Panc1 (cell line): ENCODE results near the gene CAMK2B. TPM values are rescaled to one million over a fixed set of nuclear protein-coding genes. Genes with fewer than 3 reads are reported as not detected.

ENCODE experiments used
- ATAC-seq: fragments of 200-7000 bp; cut with Tn5 transposase; 2 replicates; pipeline ENCODE4 v1.9.1; 2020; ENCODE audit warnings: mild to moderate bottlenecking, moderate library complexity
- BruUV-seq: library from RNA; stranded (reverse); fragments of 400-500 nt; replicated peaks from 2 replicates; lab custom pipeline; 2021; lab: Mats Ljungman, UMichigan
- CTCF ChIA-PET: fragments of 300-600 bp; sonication (Branson Sonifier 250); formaldehyde crosslinking; loops from one replicate; lab custom pipeline; 2022; ENCODE audit warnings: antibody characterized with exemption; lab: Charles Lee
- POLR2A ChIA-PET: fragments of 300-600 bp; sonication (Branson Sonifier 250); formaldehyde crosslinking; loops from one replicate; lab custom pipeline; 2022; ENCODE audit warnings: antibody characterized with exemption; lab: Charles Lee
- DNase-seq: peaks from one replicate; pipeline ENCODE4 v3.0.0-alpha.2; 2010; ENCODE audit warnings: low read depth, low spot score
- H3K27ac ChIP-seq: 2 replicates; pipeline ENCODE4 v1.5.1; 2011; ENCODE audit warnings: mild to moderate bottlenecking, low read length, inconsistent platforms
- H3K27me3 ChIP-seq: fragments of 200-500 bp; sonication (Bioruptor generic); 2 replicates; pipeline ENCODE4 v1.6.0; 2014; ENCODE audit warnings: low read length, inconsistent platforms; ENCODE audit not compliant: control insufficient read depth, insufficient read depth
- H3K36me3 ChIP-seq: fragments of 200-500 bp; sonication (Bioruptor generic); 2 replicates; pipeline ENCODE4 v1.5.1; 2014; ENCODE audit warnings: inconsistent platforms, mild to moderate bottlenecking, low read length, moderate library complexity; ENCODE audit not compliant: control insufficient read depth, insufficient read depth
- H3K4me1 ChIP-seq: 2 replicates; pipeline ENCODE4 v1.5.1; 2011; ENCODE audit warnings: inconsistent platforms, mild to moderate bottlenecking, low read length, moderate library complexity; ENCODE audit not compliant: control insufficient read depth, insufficient read depth
- H3K4me3 ChIP-seq, 2 experiments: 2 replicates each; pipeline ENCODE4 v1.5.1; 2011 to 2012; ENCODE audit warnings: low read depth in 2 of 2, low read length in 2 of 2, mild to moderate bottlenecking in 2 of 2, inconsistent platforms in 1 of 2, moderate library complexity in 1 of 2
- H3K9me3 ChIP-seq: fragments of 200-500 bp; sonication (Bioruptor generic); 2 replicates; pipeline ENCODE4 v1.5.1; 2014; ENCODE audit warnings: low read depth, mild to moderate bottlenecking, inconsistent platforms, low read length, moderate library complexity; ENCODE audit not compliant: control insufficient read depth, insufficient read depth
- CTCF ChIP-seq: fragments of 450-650 bp; IDR thresholded peaks from 2 replicates; pipeline ENCODE4 v1.5.1; 2017; ENCODE audit warnings: mild to moderate bottlenecking
- POLR2AphosphoS5 ChIP-seq: IDR thresholded peaks from 2 replicates; pipeline ENCODE4 v1.6.1; 2012; ENCODE audit warnings: mild to moderate bottlenecking, low read depth, low read length, moderate library complexity
- REST ChIP-seq, 2 experiments: IDR thresholded peaks; 2 replicates each; pipeline ENCODE4 v1.6.1; 2011 to 2012; ENCODE audit warnings: low read depth in 2 of 2, control low read depth in 1 of 2, low read length in 1 of 2, mild to moderate bottlenecking in 1 of 2, moderate library complexity in 1 of 2; ENCODE audit not compliant: insufficient read depth in 1 of 2
- SIN3A ChIP-seq: IDR thresholded peaks from 2 replicates; pipeline ENCODE4 v1.6.1; 2012; ENCODE audit warnings: low read depth, mild to moderate bottlenecking, low read length, moderate library complexity, borderline replicate concordance; ENCODE audit not compliant: insufficient read depth
- TCF7L2 ChIP-seq: IDR thresholded peaks from 2 replicates; pipeline ENCODE4 v1.6.1; 2011; ENCODE audit warnings: mild to moderate bottlenecking, low read depth, low read length, inconsistent platforms
- in situ Hi-C: cut with HindIII; loops from 2 replicates; pipeline ENCODE4 v1.10.0; 2016; ENCODE audit warnings: low sequenced_read_pairs, low pct_unique_long_range_greater_than_20kb
- intact Hi-C: fragments of 100-400 bp; cut with micrococcal nuclease; formaldehyde crosslinking; loops from one replicate; pipeline ENCODE4 v1.10.0; 2022; ENCODE audit not compliant: unreplicated experiment
- total RNA-seq: library from RNA; stranded (reverse); gene quantifications from one replicate; pipeline ENCODE4 v1.2.1, GENCODE V29; 2021; ENCODE audit not compliant: unreplicated experiment

Gene CAMK2B
- total RNA-seq, 1 experiment from 2014 or later, result 0.26 TPM

DNA sequence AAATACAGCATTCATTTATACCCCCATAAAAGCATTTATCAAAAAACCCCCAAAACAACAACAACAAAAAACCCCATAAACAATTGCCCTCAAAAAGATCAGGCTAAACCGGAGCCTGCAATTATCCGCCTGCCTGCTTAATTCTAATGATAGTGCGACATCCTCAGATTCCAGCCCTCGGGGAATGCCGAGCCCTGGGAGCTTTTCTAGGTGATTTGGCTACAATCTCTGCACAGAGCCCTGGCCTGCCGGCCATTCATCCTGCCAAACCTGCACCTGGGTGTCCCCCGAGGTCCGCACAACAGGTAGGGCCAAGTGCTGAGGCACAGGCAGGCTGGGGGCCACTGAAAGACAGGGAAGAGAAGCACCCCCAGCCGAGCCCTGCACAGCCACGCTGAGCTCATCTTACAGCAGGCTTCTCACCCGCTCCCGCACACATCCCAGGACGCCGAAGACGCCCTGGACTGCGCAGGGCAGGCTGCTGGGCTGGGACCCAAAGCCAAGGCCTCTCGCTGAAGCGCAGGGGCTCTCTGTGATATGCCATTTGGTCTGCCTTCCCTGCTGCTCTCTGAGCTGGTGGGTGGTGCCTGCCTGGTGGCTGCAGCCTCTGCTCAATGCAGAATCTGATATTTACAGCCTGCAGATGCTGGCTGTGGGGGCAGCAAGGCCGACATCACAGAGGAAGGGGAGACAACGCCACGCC lies 57.5 kb downstream of the CAMK2B start:
- Histone ChIP-seq H3K27ac (no peak overlapping the region), H3K36me3 (no peaks in the 10 kb centered on the region), H3K4me3 (no peak overlapping the region), H3K9me3 (no peaks in the 10 kb centered on the region), H3K27me3 (peaks cover 3% of the 10 kb centered on the region; the same call in 1 of the 2 replicates), H3K4me1 (no peaks in the 10 kb centered on the region)
- TF ChIP-seq POLR2AphosphoS5 (no peak), SIN3A (no peak), CTCF (no peak), REST (IDR thresholded peaks at IDR 0.05; ENCODE audit: insufficient read depth in 1 of 2, low read depth in 2 of 2, low read length in 1 of 2) (no peak), TCF7L2 (no peak)
- ATAC-seq (peak; percentile 7; the same call in 1 of the 2 replicates), DNase-seq (no peak)
- ChIA-PET POLR2A (no interaction called here), CTCF (no interaction called here)
- BruUV-seq, result no TSS peak
- in situ Hi-C loops (no loop called here), intact Hi-C loops (no loop called here)

GRCh38 chr7:44267178-44267577 lies 58.2 kb downstream of the CAMK2B start:
- ATAC-seq (no peak), DNase-seq (no peak)
- in situ Hi-C loops (no loop called here), intact Hi-C loops (no loop called here)
- H3K9me3 ChIP-seq, result no peaks in the 10 kb centered on the region
- no peak overlapping the region for H3K27ac ChIP-seq
- POLR2A ChIA-PET, result no interaction called here
- peaks cover 3% of the 10 kb centered on the region; the same call in 1 of the 2 replicates for H3K27me3 ChIP-seq
- H3K4me1 ChIP-seq, result no peaks in the 10 kb centered on the region
- TF ChIP-seq POLR2AphosphoS5 (no peak), SIN3A (no peak), TCF7L2 (no peak), CTCF (no peak), REST (IDR thresholded peaks at IDR 0.05; ENCODE audit: insufficient read depth in 1 of 2, low read depth in 2 of 2, low read length in 1 of 2) (no peak)
- CTCF ChIA-PET, result no interaction called here
- BruUV-seq, result no TSS peak
- no peaks in the 10 kb centered on the region for H3K36me3 ChIP-seq
- no peak overlapping the region for H3K4me3 ChIP-seq
